ENCODE data around the gene CALCOCO2. TPM values are rescaled to one million over a fixed set of nuclear protein-coding genes. Genes with fewer than 3 reads are reported as not detected.

The CALCOCO2 gene
- total and polyA plus RNA-seq, 2 of the 13 experiments (the other 11 are each of a cell fraction or from before 2014, with no cell fraction given), result 72.9 to 111 TPM

GRCh38 chr17:48791128-48792032 is 39.5 kb upstream of the CALCOCO2 start (continued):
- TF ChIP-seq SOX6 (IDR thresholded peaks at IDR 0.05) (no peak), SOX6 (CRISPR knock-in tag; IDR thresholded peaks at IDR 0.05) (peak; percentile 46), ZNF513 (CRISPR knock-in tag; conservative IDR thresholded peaks at IDR 0.05) (no peak), KMT2B (CRISPR knock-in tag; IDR thresholded peaks at IDR 0.05) (no peak), EED (CRISPR knock-in tag; IDR thresholded peaks at IDR 0.05) (0 out of 2 replicates have a peak, but pooled peaks have one; percentile 10), POLR2G (IDR thresholded peaks at IDR 0.05; ENCODE audit: low read depth, low read length) (no peak), ZSCAN25 (CRISPR knock-in tag; IDR thresholded peaks at IDR 0.05) (no peak), TAF1 (CRISPR knock-in tag; IDR thresholded peaks at IDR 0.05) (0 out of 2 replicates have a peak, but pooled peaks have one; percentile 25), FOXP1 (IDR thresholded peaks at IDR 0.05) (no peak), FOXP1 (CRISPR knock-in tag; IDR thresholded peaks at IDR 0.05) (no peak), SP140L (CRISPR knock-in tag; IDR thresholded peaks at IDR 0.05; ENCODE audit: borderline replicate concordance) (no peak), ARNTL (CRISPR knock-in tag; IDR thresholded peaks at IDR 0.05) (peak; percentile 36; the same call in 1 of the 2 replicates), GLI4 (CRISPR knock-in tag; IDR thresholded peaks at IDR 0.05; ENCODE audit: borderline replicate concordance) (peak; percentile 68), TFDP2 (CRISPR knock-in tag; IDR thresholded peaks at IDR 0.05) (no peak), ATF2 (CRISPR knock-in tag; IDR thresholded peaks at IDR 0.05) (0 out of 2 replicates have a peak, but pooled peaks have one; percentile 28), PTBP1 (IDR thresholded peaks at IDR 0.05; ENCODE audit: low read depth, low read length, poor library complexity, severe bottlenecking) (no peak), ATF7-NPFF (CRISPR knock-in tag; IDR thresholded peaks at IDR 0.05; ENCODE audit: low read depth) (0 out of 2 replicates have a peak, but pooled peaks have one; percentile 9), NFATC3 (CRISPR knock-in tag; IDR thresholded peaks at IDR 0.05) (peak; percentile 39; the same call in 1 of the 2 replicates), MAF1 (CRISPR knock-in tag; IDR thresholded peaks at IDR 0.05; ENCODE audit: borderline replicate concordance) (no peak), KDM3A (CRISPR knock-in tag; IDR thresholded peaks at IDR 0.05; ENCODE audit: low read depth) (no peak), NR1H2 (CRISPR knock-in tag; IDR thresholded peaks at IDR 0.05; ENCODE audit: borderline replicate concordance, low read depth) (no peak), ZBTB42 (CRISPR knock-in tag; IDR thresholded peaks at IDR 0.05) (0 out of 2 replicates have a peak, but pooled peaks have one; percentile 45), HNF4A (CRISPR knock-in tag; IDR thresholded peaks at IDR 0.05) (no peak)
- TF ChIP-seq, protein P1, sequence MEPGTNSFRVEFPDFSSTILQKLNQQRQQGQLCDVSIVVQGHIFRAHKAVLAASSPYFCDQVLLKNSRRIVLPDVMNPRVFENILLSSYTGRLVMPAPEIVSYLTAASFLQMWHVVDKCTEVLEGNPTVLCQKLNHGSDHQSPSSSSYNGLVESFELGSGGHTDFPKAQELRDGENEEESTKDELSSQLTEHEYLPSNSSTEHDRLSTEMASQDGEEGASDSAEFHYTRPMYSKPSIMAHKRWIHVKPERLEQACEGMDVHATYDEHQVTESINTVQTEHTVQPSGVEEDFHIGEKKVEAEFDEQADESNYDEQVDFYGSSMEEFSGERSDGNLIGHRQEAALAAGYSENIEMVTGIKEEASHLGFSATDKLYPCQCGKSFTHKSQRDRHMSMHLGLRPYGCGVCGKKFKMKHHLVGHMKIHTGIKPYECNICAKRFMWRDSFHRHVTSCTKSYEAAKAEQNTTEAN (CRISPR knock-in tag; conservative IDR thresholded peaks at IDR 0.05), result peak; percentile 46; the same call in 1 of the 2 replicates
- TF ChIP-seq, protein P2, sequence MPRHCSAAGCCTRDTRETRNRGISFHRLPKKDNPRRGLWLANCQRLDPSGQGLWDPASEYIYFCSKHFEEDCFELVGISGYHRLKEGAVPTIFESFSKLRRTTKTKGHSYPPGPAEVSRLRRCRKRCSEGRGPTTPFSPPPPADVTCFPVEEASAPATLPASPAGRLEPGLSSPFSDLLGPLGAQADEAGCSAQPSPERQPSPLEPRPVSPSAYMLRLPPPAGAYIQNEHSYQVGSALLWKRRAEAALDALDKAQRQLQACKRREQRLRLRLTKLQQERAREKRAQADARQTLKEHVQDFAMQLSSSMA (CRISPR knock-in tag; IDR thresholded peaks at IDR 0.05), result no peak; the same call in 1 of the 2 replicates
